ENCODE measurements around the gene PAK4.

GRCh38 chr19:39175564-39175963 is 50.0 kb downstream of the PAK4 start:
- TF ChIP-seq TAF1 (IDR thresholded peaks at IDR 0.05; ENCODE audit: borderline replicate concordance, insufficient read depth, low read length) (no peak), POLR2AphosphoS5 (IDR thresholded peaks at IDR 0.05; ENCODE audit: low read depth, low read length) (no peak), REST (IDR thresholded peaks at IDR 0.05; ENCODE audit: insufficient read depth in 1 of 2, low read depth in 2 of 2, low read length in 2 of 2) (no peak), SIN3A (IDR thresholded peaks at IDR 0.05; ENCODE audit: borderline replicate concordance, insufficient read depth, low read length) (no peak)
